GM19240 (cell line): ENCODE results near the gene ULK4.
"Not testable (repeated sequence)": the region's sequence is repeated elsewhere in the genome, so short reads cannot be mapped to it uniquely, and the experiment has no call there.

Experiments
- DNase-seq: peaks from one replicate; pipeline ENCODE4 v3.0.0; 2011; ENCODE audit warnings: low spot score; ENCODE audit not compliant: insufficient read length

ULK4 gene

DNA sequence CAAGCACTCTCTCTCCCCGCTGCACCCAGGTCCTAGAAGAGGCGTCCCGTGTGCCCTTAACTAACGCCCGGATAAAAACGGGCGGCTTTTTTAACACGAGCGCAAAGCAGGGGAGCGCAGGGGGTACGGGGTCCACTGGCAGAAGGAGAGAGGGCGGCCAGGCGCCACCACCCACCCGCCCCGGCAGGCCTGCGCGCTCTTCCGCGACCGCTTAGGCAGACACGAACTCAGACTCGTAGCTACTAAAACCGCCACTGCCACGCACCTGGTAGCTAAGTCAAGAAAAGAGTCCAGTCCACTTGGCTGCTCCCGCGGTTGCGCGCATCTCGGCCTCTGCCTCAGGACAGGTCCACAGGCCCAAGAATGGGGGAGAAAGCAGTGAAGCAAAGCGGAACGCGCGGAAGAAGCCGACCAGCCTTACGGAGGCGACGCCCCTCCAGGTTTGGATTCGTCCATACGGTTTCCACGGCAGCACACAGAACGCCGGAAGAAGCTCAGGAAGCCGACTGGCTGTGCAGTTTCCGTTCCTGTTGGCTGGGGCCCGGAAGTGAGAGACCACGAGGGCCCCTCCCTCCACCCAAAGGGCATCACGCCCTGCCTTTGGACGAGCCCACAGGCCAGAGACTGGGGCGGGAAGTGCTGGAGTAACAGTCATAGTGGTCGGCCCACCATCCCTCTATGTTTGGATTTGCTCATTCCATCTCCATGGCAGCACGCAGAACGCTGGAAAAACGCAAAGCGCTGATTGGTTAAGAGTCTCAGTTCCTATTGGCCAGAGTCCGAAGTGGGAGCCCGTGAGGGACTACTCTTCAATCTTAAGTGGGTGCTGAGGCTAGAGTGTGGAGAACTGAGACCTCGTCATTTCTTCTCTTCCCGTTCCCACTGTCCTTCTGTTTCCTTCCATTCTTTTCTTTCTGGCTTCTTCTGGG lies at the start of gene ULK4:
Gene ULK4, minus strand, starts transcription at position 353 of the 929 bp plus-strand sequence. CDS start 7,344 bp downstream, outside the sequence.
- DNase-seq, result peak; percentile 81

DNA sequence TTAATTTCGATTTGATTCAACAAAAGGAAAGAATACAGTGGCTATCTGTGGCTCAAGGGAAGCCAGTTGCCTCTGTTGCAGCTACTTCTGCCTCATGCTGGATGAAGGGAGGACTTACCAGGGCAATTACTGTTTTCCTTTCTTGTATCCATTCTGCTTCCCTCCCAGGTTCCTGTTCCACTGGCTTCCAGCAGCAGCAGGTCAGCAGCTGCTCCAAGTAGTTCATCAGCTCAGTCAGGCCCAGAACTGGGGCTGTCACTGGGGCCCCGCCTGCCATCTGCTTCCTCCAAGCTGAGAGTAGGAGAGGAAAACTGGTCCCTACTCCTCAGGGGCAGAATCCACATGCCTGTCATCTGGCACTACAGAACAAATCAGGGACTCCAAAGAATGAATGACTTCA lies 48.6 kb upstream of the ULK4 start:
- DNase-seq, result no peak

DNA sequence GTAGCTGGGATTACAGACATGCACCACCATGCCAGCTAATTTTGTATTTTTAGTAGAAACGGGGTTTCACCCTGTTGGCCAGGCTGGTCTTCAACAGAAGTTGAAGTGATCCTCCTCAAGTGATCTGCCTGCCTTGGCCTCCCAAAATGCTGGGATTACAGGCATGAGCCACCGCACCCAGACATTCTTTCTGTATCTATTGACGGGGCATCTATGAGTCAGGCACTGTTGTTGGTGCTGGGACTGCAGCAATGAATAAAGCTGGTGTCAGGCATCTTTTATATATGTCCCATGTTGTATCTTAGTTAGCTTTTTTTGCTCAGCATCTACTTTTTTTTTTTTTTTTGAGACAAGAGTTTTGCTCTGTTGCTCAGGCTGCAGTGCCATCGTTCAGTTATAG lies 47.6 kb upstream of the ULK4 start:
- no peak for DNase-seq

DNA sequence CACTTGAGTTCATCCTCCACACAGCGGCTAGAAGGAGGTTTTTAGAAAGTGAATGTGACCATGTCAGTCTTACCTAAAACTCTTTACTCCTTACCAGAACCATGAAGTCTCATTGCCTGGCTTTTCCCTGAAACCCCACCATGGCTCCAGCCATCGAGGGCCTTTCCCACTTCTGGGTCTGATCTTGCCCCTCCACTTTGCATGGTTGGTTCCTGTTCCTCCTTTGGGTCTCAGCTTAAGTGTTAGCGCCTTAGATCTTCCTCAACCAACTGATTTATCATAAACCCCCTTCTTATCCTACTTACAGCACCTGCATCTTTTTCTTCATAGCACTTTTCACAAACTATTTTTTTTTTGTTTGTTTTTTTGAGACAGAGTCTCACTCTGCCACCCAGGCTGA lies 45.9 kb upstream of the ULK4 start:
- DNase-seq, result no peak

DNA sequence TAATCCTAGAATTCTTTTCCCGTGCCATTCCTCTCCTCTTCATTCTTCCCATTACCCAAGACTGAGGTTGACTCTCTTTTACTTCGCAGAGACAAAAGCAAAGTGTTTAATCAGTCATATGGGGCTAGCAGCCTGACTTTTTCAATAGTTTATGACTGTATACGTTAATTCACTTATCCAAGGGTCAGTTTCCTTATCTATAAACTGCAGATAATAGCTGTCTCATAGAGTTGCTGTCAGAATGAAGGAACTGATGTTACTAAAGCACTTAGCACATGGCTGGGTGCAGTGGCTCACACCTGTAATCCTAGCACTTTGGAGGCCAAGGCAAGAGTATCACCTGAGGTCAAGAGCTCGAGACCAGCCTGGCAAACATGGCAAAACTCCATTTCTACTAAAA lies 43.5 kb upstream of the ULK4 start:
- no peak for DNase-seq

DNA sequence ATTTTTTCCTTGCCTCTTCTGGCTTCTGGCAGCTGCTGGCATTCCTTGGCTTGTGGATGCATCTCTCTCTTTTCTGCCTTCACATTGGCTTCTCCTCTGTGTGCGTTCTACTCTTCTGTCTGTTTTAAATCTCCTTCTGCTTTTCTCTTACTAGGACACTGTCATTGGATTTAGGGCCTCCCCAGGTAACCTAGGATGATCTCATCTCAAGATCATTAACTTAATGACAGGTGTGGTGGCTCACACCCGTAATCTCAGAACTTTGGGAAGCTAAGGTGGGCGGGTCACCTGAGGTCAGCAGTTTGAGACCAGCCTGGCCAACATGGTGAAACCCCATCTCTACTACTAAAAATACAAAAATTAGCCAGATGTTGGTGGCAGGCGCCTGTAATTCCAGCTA lies 40.9 kb upstream of the ULK4 start:
- no peak for DNase-seq

DNA sequence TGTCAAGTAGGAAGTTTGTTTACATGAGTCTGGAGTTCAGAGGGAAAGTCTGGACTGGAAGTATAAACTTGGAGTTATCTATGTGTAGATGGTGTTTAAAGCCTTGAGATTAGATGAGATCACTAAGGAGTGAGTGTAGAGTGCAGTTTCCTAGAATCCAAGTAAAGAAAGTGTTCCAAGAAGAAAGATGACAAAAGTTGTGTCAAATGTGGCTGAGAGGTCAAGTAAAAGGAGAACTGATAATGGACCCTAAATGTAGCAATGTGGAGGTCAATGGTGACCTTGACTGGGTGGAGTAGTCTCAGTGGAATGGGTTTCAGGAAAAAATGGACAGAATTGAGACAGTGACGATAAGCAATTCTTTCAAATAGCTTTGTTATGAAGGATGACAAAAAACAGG lies 39.9 kb upstream of the ULK4 start:
- no peak for DNase-seq

DNA sequence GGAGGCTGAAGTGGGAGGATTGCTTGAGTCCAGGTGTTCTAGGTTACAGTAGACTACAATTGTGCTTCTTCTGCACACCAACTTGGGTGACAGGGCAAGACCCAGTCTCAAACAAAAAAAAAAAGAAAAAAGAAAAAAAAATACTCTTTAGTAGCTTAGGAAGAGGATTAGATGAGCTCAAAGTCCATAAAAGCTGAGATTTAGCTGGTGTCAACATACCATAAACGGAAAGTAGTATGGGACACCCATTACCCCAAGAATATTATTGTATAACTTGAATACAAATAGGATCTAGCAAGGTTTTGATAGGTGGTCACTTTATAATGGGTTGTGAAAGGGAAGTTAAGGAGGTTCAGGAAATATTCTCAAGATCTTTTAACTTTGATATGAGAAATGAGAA lies 38.0 kb upstream of the ULK4 start:
- no peak for DNase-seq

DNA sequence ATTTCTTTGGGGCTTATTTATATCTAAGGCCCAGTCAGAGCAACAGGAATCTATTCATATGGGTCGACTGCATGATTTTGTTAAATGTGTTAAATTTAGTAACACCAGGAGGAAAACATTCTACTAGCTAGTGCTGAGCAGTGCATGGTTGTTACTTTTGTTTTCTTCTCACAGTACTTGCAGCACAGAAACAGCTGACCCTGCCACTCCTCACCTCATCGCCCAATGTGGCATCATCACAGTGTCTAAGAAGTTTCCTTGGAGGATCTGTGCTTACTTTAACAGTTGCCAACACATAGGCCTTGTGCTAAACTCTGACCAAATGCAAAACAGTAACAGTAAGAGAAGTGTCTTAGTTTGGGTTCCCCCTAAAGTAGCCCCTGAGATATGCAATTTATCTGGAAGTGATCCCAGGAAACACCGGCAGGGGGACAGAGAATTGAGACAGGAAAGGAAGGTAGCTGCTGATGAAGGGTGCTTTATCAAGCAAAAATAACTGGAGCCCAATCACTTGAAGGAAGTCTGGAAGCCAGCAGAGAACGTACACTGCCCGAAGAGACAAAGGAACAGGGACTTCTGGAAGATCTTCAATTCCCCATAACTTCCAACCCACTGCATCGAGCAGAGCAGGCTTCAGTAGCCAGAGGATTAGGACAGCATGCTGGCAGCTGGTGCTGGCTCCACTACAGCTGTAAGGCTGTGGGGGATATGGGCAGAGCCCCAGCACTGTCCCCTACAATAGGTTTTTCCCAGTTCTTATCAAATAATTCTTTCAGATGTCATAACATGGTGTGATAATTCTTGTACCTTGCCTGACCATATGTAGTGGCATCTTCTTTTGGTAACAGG lies 36.0 kb upstream of the ULK4 start:
- no peak for DNase-seq

DNA sequence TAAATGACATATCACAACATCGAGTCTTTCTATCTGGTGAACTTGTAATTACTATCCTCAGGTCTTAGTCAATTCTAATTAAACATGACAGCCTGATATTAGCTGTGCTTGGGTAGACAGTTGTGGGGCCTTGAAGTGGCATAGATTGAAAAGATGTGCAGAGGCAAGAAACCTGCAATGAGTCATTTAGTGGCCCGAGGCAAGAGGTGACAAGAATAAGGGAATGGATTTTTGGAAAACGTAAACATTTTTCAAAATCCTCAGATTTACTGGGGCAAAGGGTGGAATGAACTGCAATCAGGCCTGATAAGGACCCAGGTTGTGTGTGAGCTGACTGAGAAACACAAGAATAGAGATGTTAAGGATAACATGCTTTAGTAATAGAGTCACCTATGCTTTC lies 29.5 kb upstream of the ULK4 start:
- no peak for DNase-seq

DNA sequence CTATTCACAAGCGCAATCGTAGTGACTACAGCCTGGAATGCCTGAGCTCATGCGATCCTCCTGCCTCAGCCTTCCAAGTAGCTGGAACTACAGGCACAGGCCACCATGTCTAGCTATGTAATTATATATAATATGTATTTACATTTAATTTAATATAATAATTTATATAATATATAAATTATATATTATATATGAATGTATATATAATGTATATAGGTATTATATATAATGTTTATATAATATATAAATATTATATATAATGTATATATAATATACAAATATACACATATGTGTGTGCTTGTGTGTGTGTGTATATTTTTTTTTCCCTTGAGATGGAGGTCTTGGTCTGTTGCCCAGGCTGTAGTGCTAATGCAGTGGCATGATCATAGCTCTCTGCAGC lies 27.6 kb upstream of the ULK4 start:
- no peak for DNase-seq

DNA sequence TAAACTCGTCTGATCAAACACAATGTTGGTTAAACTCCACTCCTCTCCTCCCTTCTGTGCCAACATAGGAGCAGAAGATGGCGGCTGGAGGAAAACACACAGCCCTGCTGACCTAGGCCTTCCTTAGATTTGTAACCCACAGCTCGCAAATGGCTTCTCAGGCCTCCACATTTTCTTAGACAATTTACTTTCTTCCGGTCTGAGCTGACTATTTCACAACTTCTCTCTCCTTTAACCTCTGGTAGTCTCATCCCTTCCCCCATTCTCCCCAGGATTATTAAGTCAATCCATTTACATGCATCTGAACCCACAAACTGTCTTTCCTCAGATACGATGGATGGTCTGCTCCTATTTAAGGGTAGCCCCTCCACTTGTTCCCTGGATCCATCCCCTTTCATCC lies 25.7 kb upstream of the ULK4 start:
- no peak for DNase-seq

DNA sequence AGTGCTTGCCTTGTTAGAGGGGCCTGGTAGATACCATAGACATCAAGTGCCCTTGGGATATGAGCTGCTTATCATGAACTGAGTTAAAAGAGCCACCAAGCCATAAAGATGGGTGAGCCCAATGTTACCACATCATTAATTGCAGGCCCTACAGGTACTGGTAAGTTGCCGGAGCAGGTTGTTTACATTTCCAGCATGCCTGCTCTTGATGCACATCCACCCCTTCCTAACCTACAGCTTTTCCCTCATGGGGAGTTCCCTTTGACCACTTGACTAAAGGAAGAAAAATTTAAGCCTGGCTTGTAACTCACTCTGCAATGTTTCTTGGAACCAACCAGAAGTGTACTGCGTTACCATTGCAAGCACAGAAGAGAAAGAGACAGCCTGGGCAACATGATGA lies 24.7 kb upstream of the ULK4 start:
- no peak for DNase-seq

DNA sequence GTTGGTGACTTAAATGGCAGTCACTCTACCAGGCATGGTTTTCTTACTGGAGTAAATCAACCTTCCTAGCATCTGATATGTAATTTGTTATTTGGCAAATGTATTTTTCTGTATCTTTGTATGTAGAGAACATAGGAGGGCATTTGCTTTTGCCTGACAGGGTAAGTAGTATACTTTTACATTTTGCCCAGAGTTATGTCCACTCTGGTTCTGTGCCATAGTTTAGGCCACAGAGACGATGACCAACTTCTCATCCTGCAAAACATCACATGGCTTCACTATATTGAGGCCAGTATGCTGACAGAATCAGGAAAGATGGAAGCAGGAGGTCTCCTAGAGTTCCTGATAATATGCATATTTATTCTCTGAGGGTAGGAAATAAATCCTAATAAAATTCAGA lies 23.1 kb upstream of the ULK4 start:
- no peak for DNase-seq

DNA sequence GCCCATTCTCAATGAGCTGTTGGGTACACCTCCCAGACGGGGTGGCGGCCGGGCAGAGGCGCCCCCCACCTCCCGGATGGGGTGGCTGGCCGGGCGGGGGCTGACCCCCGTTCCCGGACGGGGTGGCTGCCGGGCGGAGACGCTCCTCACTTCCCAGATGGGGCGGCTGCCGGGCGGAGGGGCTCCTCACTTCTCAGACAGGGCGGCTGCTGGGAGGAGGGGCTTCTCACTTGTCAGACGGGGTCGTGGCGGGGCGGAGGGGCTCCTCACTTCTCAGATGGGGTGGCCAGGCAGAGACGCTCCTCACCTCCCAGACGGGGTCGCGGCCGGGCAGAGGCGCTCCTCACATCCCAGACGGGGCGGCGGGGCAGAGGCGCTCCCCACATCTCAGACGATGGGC lies 21.2 kb upstream of the ULK4 start:
- not testable (repeated sequence) for DNase-seq

DNA sequence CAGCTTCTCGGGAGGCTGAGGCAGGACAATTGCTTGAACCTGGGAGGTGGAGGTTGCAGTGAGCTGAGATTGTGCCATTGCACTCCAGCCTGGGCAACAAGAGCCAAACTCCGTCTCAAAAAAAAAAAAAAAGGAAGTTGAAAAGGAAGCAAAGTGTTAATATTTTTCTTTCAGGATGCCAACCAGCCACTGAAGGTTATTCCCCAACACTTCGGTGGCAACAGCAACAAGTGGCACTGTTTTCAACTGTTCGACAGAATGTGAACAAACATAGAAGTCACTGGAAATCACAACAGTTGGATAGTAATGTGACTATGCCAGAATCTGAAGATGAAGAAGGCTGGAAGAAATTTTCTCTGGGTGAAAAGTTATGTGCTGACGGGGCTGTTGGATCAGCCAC lies 15.5 kb upstream of the ULK4 start:
- not testable (repeated sequence) for DNase-seq

DNA sequence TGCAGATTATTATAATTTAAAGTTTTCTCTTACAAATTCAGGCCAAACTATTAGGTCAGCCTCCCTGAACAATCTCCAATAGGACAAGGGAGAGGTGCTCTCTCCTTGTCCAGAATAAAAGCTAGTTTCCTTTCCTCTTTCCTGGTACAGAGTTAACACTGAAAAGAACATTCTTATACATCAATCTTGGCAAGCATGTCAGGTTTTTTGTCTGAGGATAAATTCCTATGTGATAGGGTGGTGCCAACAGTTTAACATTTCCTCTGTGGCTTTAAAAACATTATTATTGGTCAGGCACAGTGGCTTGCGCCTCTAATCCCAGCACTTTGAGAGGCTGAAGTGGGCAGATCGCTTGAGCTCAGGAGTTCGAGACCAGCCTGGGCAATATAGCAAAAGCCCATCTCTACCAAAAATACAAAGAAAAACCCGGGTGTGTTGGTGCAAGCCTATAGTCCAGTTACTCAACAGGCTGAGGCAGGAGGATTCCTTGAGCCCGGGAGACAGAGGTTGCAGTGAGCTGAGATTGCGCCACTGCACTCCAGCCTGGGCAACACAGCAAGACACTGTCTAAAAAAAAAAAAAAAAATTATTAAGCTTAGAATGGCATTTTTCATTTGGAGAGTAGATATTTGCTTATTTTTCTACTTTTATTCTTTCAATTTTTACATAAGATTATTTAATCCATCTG lies 13.7 kb upstream of the ULK4 start:
- DNase-seq, result no peak

DNA sequence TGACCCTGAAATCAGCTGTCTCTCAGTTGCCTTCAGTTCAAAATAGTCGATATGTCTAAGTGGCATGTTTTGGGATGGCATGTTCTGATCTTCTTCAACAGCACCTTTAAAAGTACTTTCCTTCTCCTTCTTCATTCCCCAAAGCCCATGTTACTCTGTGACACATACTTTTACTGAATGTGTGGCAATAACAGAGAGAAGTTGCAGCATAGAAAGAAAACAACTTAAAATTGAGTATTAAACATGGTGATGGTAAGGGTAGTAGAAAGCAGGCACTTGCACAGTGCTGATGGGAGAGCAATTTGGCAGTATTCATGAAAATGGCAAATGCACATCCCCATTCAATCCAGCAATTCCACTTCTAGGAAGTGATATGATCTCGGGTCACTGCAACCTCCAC lies 12.3 kb upstream of the ULK4 start:
- DNase-seq, result no peak

DNA sequence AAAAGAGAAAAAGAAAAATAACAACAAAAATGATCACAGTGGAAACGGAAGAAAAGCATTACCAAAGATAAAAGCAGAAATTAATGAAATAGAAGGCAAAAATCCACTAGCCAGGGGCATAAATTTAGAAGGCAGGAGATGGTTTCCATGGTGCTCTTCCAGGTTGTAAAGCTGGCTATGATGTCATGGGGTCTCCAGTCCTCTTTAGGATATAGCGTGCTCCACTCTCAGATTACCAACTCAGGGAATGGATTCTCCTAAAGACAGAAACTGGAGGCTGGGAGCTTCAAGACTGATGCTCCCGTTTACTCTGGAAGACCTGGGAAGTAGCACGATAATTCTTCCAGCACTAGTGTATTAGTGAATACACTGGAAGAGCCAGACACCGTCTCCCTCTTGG lies 10.9 kb upstream of the ULK4 start:
- no peak for DNase-seq

DNA sequence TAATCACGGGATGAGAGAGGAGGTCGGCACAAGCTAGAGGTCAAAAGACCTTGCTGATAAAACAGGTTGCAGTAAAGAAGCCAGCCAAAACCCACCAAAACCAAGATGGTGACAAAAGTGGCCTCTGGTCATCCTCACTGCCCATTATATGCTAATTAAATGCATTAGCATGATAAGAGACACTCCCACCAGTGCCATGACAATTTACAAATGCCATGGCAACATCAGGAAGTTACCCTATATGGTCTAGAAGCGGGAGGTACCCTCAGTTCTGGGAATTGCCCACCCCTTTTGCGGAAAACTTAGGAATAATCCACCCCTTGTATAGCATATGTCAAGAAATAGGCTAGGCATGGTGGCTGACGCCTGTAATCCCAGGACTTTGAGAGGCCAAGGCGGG lies 4.3 kb upstream of the ULK4 start:
- DNase-seq, result no peak

DNA sequence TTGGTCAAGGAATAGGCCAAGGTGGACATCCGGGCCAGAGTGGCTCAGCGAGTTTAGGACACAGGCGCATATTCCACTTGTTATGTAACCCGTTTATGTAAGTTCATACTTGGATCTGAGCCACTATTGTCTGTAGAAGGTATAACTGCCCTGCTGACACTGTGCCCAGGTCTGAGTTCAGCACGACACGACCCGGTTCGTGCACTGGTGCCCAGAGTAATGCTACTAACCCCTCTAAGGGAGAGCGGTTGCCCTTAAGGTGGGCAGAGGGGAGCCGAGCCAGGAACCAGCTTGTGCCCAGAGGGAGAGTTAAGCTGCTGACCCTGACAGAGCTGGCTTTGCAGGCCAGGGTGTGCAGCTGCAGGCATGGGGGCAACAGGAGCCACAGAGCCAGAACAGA lies 1.9 kb upstream of the ULK4 start:
- DNase-seq, result no peak
